Measurements from ENCODE around the gene TRIM49. TPM values are rescaled to one million over a fixed set of nuclear protein-coding genes. Genes with fewer than 3 reads are reported as not detected.
"Not testable (repeated sequence)": the region's sequence is repeated elsewhere in the genome, so short reads cannot be mapped to it uniquely, and the experiment has no call there.

Gene TRIM49
- total RNA-seq = not detected in 2 replicates

GRCh38 chr11:89808475-89808874, at the start of gene TRIM49:
Gene TRIM49 (minus strand): TSS chr11:89808575. CDS start chr11:89804469, 4,106 bp downstream.
- DNase-seq (ENCODE audit: low read depth in 2 of 2) = not testable (repeated sequence)

- not testable (repeated sequence) for DNase-seq (ENCODE audit: low read depth in 2 of 2)
Measured at GRCh38 chr11:89826694-89827093, 18.3 kb upstream of the TRIM49 start.

GRCh38 chr11:89820008-89820407, 11.6 kb upstream of the TRIM49 start:
- not testable (repeated sequence) for DNase-seq (ENCODE audit: low read depth in 2 of 2)

GRCh38 chr11:89813535-89813934, 5.2 kb upstream of the TRIM49 start:
- DNase-seq (ENCODE audit: low read depth in 2 of 2) = not testable (repeated sequence)

- DNase-seq (ENCODE audit: low read depth in 2 of 2) = not testable (repeated sequence)
Measured at GRCh38 chr11:89787506-89788063, 20.8 kb downstream of the TRIM49 start.

- not testable (repeated sequence) for DNase-seq (ENCODE audit: low read depth in 2 of 2)
Measured at GRCh38 chr11:89785726-89786125, 22.6 kb downstream of the TRIM49 start.

GRCh38 chr11:89750822-89751221, 57.6 kb downstream of the TRIM49 start:
- DNase-seq (ENCODE audit: low read depth in 2 of 2) = not testable (repeated sequence)

Other genes starting within 250 kb of the TRIM49 start
- gene TRIM77, start 98.3 kb downstream of the TRIM49 start, total RNA-seq = not detected in 2 replicates
- gene TRIM64B, start 69.9 kb upstream of the TRIM49 start, total RNA-seq = under 0.01 TPM in 1 of 2 replicates, not detected in the other
- not detected in 2 replicates for gene TRIM49D1, start 113.7 kb upstream of the TRIM49 start, total RNA-seq
- gene TRIM49D2, start 115.5 kb upstream of the TRIM49 start, total RNA-seq = not detected in 2 replicates
- not detected in 2 replicates for gene TRIM64, start 157.5 kb upstream of the TRIM49 start, total RNA-seq
- not detected in 2 replicates for gene TRIM49C, start 222.5 kb upstream of the TRIM49 start, total RNA-seq